K562 (cell line): ENCODE measurements around the gene SPDYE6. TPM values are rescaled to one million over a fixed set of nuclear protein-coding genes. Genes with fewer than 3 reads are reported as not detected.

Experiments used
- CBX8 ChIP-seq: fragments of 200-600 bp; sonication (generic); IDR thresholded peaks from 2 replicates; pipeline ENCODE4 v1.6.1; 2012; ENCODE audit warnings: borderline replicate concordance, mixed run types, low read depth, mild to moderate bottlenecking, moderate library complexity, mixed read lengths, low read length, control low read depth, inconsistent platforms; ENCODE audit not compliant: poor library complexity, severe bottlenecking; ENCODE audit errors: extremely low read depth
- CHD1 ChIP-seq: fragments of 200-600 bp; sonication (generic); IDR thresholded peaks from one replicate; pipeline ENCODE4 v1.6.1; 2012; ENCODE audit warnings: mild to moderate bottlenecking, moderate library complexity, low read length, inconsistent platforms
- DEAF1 ChIP-seq: fragments of 450-650 bp; formaldehyde crosslinking; IDR thresholded peaks from 2 replicates; pipeline ENCODE4 v1.4.0; 2020; ENCODE audit warnings: mild to moderate bottlenecking, moderate library complexity
- ELF2 ChIP-seq: fragments of 250-450 bp; sonication (Bioruptor Pico); IDR thresholded peaks from 2 replicates; pipeline ENCODE4 v1.5.0; 2021; ENCODE audit warnings: mild to moderate bottlenecking
- ETS2 ChIP-seq: IDR thresholded peaks from 2 replicates; pipeline ENCODE4 v1.6.1; 2016; ENCODE audit warnings: borderline replicate concordance, missing genetic modification characterization, mild to moderate bottlenecking, moderate library complexity, missing compliant biosample characterization; ENCODE audit not compliant: poor library complexity, severe bottlenecking
- GATA2 ChIP-seq: sonication (generic); formaldehyde crosslinking; IDR thresholded peaks from 2 replicates; pipeline ENCODE4 v1.4.0; 2020; ENCODE audit warnings: mild to moderate bottlenecking, missing genetic modification reagents
- HNRNPK ChIP-seq: fragments of 200-400 bp; formaldehyde crosslinking; IDR thresholded peaks from one replicate; pipeline ENCODE4 v1.6.1; 2018; ENCODE audit warnings: mild to moderate bottlenecking, low read depth, low read length; ENCODE audit not compliant: poor library complexity, severe bottlenecking
- NFATC3 ChIP-seq: fragments of 450-650 bp; IDR thresholded peaks from 2 replicates; pipeline ENCODE4 v1.6.1; 2017; ENCODE audit warnings: mild to moderate bottlenecking
- PHTF2 ChIP-seq: fragments of 250-450 bp; sonication (Bioruptor Pico); IDR thresholded peaks from 2 replicates; pipeline ENCODE4 v1.5.0; 2021; ENCODE audit warnings: mild to moderate bottlenecking
- POU5F1 ChIP-seq: fragments of 150-350 bp; IDR thresholded peaks from 2 replicates; pipeline ENCODE4 v1.6.1; 2014; ENCODE audit warnings: borderline replicate concordance, low read length, low read depth, mild to moderate bottlenecking; ENCODE audit not compliant: partially characterized antibody
- PRDM10 ChIP-seq: fragments of 450-650 bp; IDR thresholded peaks from 2 replicates; pipeline ENCODE4 v1.6.1; 2018; ENCODE audit not compliant: partially characterized antibody
- SIRT6 ChIP-seq: IDR thresholded peaks from one replicate; pipeline ENCODE4 v1.6.1; 2012; ENCODE audit warnings: low read depth, mild to moderate bottlenecking, control low read depth, inconsistent platforms, low read length, moderate library complexity
- TCF15 ChIP-seq: fragments of 250-450 bp; sonication (Bioruptor Pico); IDR thresholded peaks from 2 replicates; pipeline ENCODE4 v1.8.0; 2022; ENCODE audit warnings: moderate library complexity, mild to moderate bottlenecking, inconsistent platforms
- TCFL5 ChIP-seq: fragments of 250-450 bp; sonication (Bioruptor Pico); conservative IDR thresholded peaks from 2 replicates; pipeline ENCODE4 v1.6.1; 2021; ENCODE audit warnings: mild to moderate bottlenecking, moderate library complexity, matching md5 sums
- ZFP30 ChIP-seq: fragments of 250-450 bp; sonication (Bioruptor Pico); IDR thresholded peaks from 2 replicates; pipeline ENCODE4 v1.8.0; 2022; ENCODE audit warnings: moderate library complexity, mild to moderate bottlenecking, inconsistent platforms, borderline replicate concordance
- ZFP91 ChIP-seq: sonication (generic); formaldehyde crosslinking; IDR thresholded peaks from 2 replicates; pipeline ENCODE4 v1.8.0; 2022; ENCODE audit warnings: mild to moderate bottlenecking, missing genetic modification reagents
- ZNF395 ChIP-seq: fragments of 200-800 bp; sonication (Bioruptor generic); IDR thresholded peaks from 2 replicates; pipeline ENCODE4 v1.6.1; 2017; ENCODE audit warnings: missing genetic modification characterization, missing compliant biosample characterization
- polyA plus RNA-seq, 8 experiments: library from polyadenylated mRNA; depleted of rRNA in 4 of 8; stranded (reverse) in 5 of 8; unstranded in 3 of 8; fragments of >200 nt; fragmentation: Nextera tagmentation in 2 of 8; fragmentation: Illumina TruSeq in 1 of 8; extraction: Ambion mirVana in 2 of 8; extraction: Trizol in 1 of 8; gene quantifications; 2 replicates each; pipeline versions ENCODE4 v1.2.1 to v1.2.3, GENCODE V29; 2011 to 2014; ENCODE audit warnings: inconsistent platforms in 1 of 8, missing spikeins in 1 of 8
- total RNA-seq, 7 experiments: library from RNA; depleted of rRNA in 6 of 7; stranded (reverse); fragments of >200 nt in 6 of 7; fragmentation: Illumina TruSeq in 2 of 7; extraction: Trizol in 2 of 7; gene quantifications; 2 replicates each; pipeline versions ENCODE4 v1.2.1 to v1.2.3, GENCODE V29; 2011 to 2021; ENCODE audit warnings: low replicate concordance in 1 of 7

Gene SPDYE6
- total and polyA plus RNA-seq, 9 of the 15 experiments (the other 6 are each of a cell fraction or from before 2014, with no cell fraction given) = 0.24 to 0.35 TPM; not detected in 7

GRCh38 chr7:102395873-102396709 is 39.8 kb upstream of the SPDYE6 start, which contains the start of gene PRKRIP1 (continued):
- TF ChIP-seq ZFP91 (CRISPR knock-in tag) = no peak
- TF ChIP-seq HNRNPK = no peak
- no peak for TF ChIP-seq ZNF395 (CRISPR knock-in tag)
- peak; percentile 60; the same call in 1 of the 2 replicates for TF ChIP-seq ELF2 (CRISPR knock-in tag)
- TF ChIP-seq TCFL5 (CRISPR knock-in tag) = no peak
- no peak for TF ChIP-seq TCF15
- TF ChIP-seq POU5F1 = peak; percentile 49
- no peak for TF ChIP-seq GATA2 (CRISPR knock-in tag)
- no peak for TF ChIP-seq DEAF1 (CRISPR knock-in tag)
- no peak for TF ChIP-seq NFATC3
- no peak for TF ChIP-seq ETS2 (tag)
- TF ChIP-seq PRDM10 = peak; percentile 97
- peak; percentile 74 for TF ChIP-seq CHD1
- peak; percentile 74; the same call in 1 of the 2 replicates for TF ChIP-seq PHTF2 (CRISPR knock-in tag)
- TF ChIP-seq CBX8 = no peak
- TF ChIP-seq SIRT6 = peak; percentile 46
- TF ChIP-seq ZFP30 = no peak
